PC-9 (cell line): ENCODE data around the gene SNRPB2. TPM values are rescaled to one million over a fixed set of nuclear protein-coding genes. Genes with fewer than 3 reads are reported as not detected.

Source experiments
- BruUV-seq: library from RNA; stranded (reverse); fragments of 400-500 nt; replicated peaks from 2 replicates; lab custom pipeline; 2021; lab: Mats Ljungman, UMichigan
- CTCF ChIA-PET: fragments of 300-600 bp; sonication (Branson Sonifier 250); formaldehyde crosslinking; loops from one replicate; lab custom pipeline; 2022; ENCODE audit warnings: antibody characterized with exemption; lab: Charles Lee
- POLR2A ChIA-PET: fragments of 300-600 bp; sonication (Branson Sonifier 250); formaldehyde crosslinking; loops from one replicate; lab custom pipeline; 2022; ENCODE audit warnings: antibody characterized with exemption; ENCODE audit not compliant: unreplicated experiment; lab: Charles Lee
- DNase-seq, 2 experiments: peaks; one replicate each; pipeline versions ENCODE4 v3.0.0 to v3.0.0-alpha.2; 2015 to 2022; ENCODE audit warnings: mixed read lengths in 1 of 2
- H2AFZ ChIP-seq: fragments of 200-600 bp; sonication (generic); 2 replicates; pipeline ENCODE4 v1.8.1; 2017; ENCODE audit warnings: antibody characterized with exemption
- H3F3A ChIP-seq: fragments of 200-600 bp; sonication (generic); 2 replicates; pipeline ENCODE4 v1.8.1; 2017; ENCODE audit warnings: antibody characterized with exemption, mild to moderate bottlenecking, low read depth; ENCODE audit not compliant: insufficient read depth
- H3K27ac ChIP-seq: fragments of 200-600 bp; sonication (generic); 2 replicates; pipeline ENCODE4 v1.6.1; 2016; ENCODE audit warnings: mixed run types
- H3K27me3 ChIP-seq: fragments of 200-600 bp; sonication (generic); 2 replicates; pipeline ENCODE4 v1.6.1; 2016; ENCODE audit warnings: low read depth, mixed run types; ENCODE audit not compliant: insufficient read depth
- H3K36me3 ChIP-seq: fragments of 200-600 bp; sonication (generic); 2 replicates; pipeline ENCODE4 v1.6.1; 2016; ENCODE audit warnings: low read depth, mixed run types
- H3K4me1 ChIP-seq: fragments of 200-600 bp; sonication (generic); replicated peaks from 2 replicates; pipeline ENCODE4 v1.6.1; 2016; ENCODE audit warnings: mixed run types; ENCODE audit not compliant: insufficient read depth
- H3K4me2 ChIP-seq: fragments of 200-600 bp; sonication (generic); 2 replicates; pipeline ENCODE4 v1.6.1; 2017; ENCODE audit warnings: mixed run types
- H3K4me3 ChIP-seq: fragments of 200-600 bp; sonication (generic); 2 replicates; pipeline ENCODE4 v1.6.1; 2016; ENCODE audit warnings: mixed run types
- H3K79me2 ChIP-seq: fragments of 200-600 bp; sonication (generic); 2 replicates; pipeline ENCODE4 v1.6.1; 2017; ENCODE audit warnings: low read depth, mixed run types
- H3K9me2 ChIP-seq: fragments of 200-600 bp; sonication (generic); 2 replicates; pipeline ENCODE4 v1.8.1; 2017; ENCODE audit warnings: mild to moderate bottlenecking; ENCODE audit not compliant: insufficient read depth
- H3K9me3 ChIP-seq: fragments of 200-600 bp; sonication (generic); 2 replicates; pipeline ENCODE4 v1.8.1; 2016; ENCODE audit warnings: low read depth; ENCODE audit not compliant: insufficient read depth
- H4K20me1 ChIP-seq: fragments of 200-600 bp; sonication (generic); 2 replicates; pipeline ENCODE4 v1.8.1; 2017; ENCODE audit not compliant: insufficient read depth
- CTCF ChIP-seq: fragments of 200-600 bp; sonication (generic); conservative IDR thresholded peaks from 2 replicates; pipeline ENCODE4 v1.6.1; 2017; ENCODE audit warnings: mixed run types, antibody characterized with exemption, mild to moderate bottlenecking, moderate library complexity
- EZH2 ChIP-seq: fragments of 200-600 bp; sonication (generic); IDR thresholded peaks from 2 replicates; pipeline ENCODE4 v1.8.0; 2017; ENCODE audit warnings: antibody characterized with exemption, low read depth
- intact Hi-C: fragments of 100-400 bp; cut with micrococcal nuclease; formaldehyde crosslinking; loops from one replicate; pipeline ENCODE4 v1.10.0; 2022; ENCODE audit not compliant: unreplicated experiment
- total RNA-seq: library from RNA; stranded (reverse); gene quantifications from 2 replicates; pipeline ENCODE4 v1.2.3, GENCODE V29; 2021

SNRPB2 gene
- total RNA-seq, 1 experiment from 2014 or later, result 57.9 TPM

- intact Hi-C loops, result no loop called here
- H4K20me1 ChIP-seq, result no peaks in the 10 kb centered on the region
- no peak for DNase-seq
- no peaks in the 10 kb centered on the region for H3F3A ChIP-seq
- no peak overlapping the region for H3K4me2 ChIP-seq
- H3K27me3 ChIP-seq, result no peaks in the 10 kb centered on the region
- no peaks in the 10 kb centered on the region for H3K4me1 ChIP-seq
- TF ChIP-seq CTCF (no peak), EZH2 (no peak)
- H3K9me2 ChIP-seq, result no peaks in the 10 kb centered on the region
- H3K9me3 ChIP-seq, result no peaks in the 10 kb centered on the region
- no peak overlapping the region for H2AFZ ChIP-seq
- no peaks in the 10 kb centered on the region for H3K79me2 ChIP-seq
- H3K4me3 ChIP-seq, result no peak overlapping the region
- no peak overlapping the region for H3K27ac ChIP-seq
- BruUV-seq, result no TSS peak
- CTCF ChIA-PET, result interaction anchor here (0.7 kb wide), 1 partner anchor 111 kb away, joined by 3 read pairs; no protein-coding TSS in a partner anchor
- POLR2A ChIA-PET, result interaction anchor here (0.6 kb wide), 1 partner anchor 1879 kb away, joined by 13 read pairs; no protein-coding TSS in a partner anchor
- no peaks in the 10 kb centered on the region for H3K36me3 ChIP-seq
Measured at GRCh38 chr20:16699293-16699692, 30.5 kb upstream of the SNRPB2 start.

GRCh38 chr20:16701296-16701695 lies 28.5 kb upstream of the SNRPB2 start:
- Histone ChIP-seq H3K4me3 (no peak overlapping the region), H2AFZ (no peak overlapping the region), H3K79me2 (no peaks in the 10 kb centered on the region), H3K27me3 (no peaks in the 10 kb centered on the region), H3F3A (no peaks in the 10 kb centered on the region), H3K36me3 (no peaks in the 10 kb centered on the region), H4K20me1 (no peaks in the 10 kb centered on the region), H3K4me2 (no peak overlapping the region), H3K9me3 (no peaks in the 10 kb centered on the region), H3K9me2 (no peaks in the 10 kb centered on the region), H3K4me1 (no peaks in the 10 kb centered on the region), H3K27ac (no peak overlapping the region)
- DNase-seq, result no peak
- POLR2A ChIA-PET, result no interaction called here
- no TSS peak for BruUV-seq
- CTCF ChIA-PET, result no interaction called here
- intact Hi-C loops, result loop anchor here (2.0 kb wide), 1 partner anchor 60 kb away; no protein-coding TSS in a partner anchor
- TF ChIP-seq EZH2, result no peak
- TF ChIP-seq CTCF, result peak; percentile 43; the same call in 1 of the 2 replicates

- no peaks in the 10 kb centered on the region for H3F3A ChIP-seq
Measured at GRCh38 chr20:16703570-16703969, 26.3 kb upstream of the SNRPB2 start.

More at GRCh38 chr20:16703570-16703969, 26.3 kb upstream of the SNRPB2 start:
- POLR2A ChIA-PET, result no interaction called here
- H3K9me3 ChIP-seq, result no peaks in the 10 kb centered on the region
- H3K27me3 ChIP-seq, result no peaks in the 10 kb centered on the region; the same call in 1 of the 2 replicates
- H3K4me3 ChIP-seq, result no peak overlapping the region
- no peak for DNase-seq
- H3K79me2 ChIP-seq, result no peaks in the 10 kb centered on the region
- H3K4me1 ChIP-seq, result no peaks in the 10 kb centered on the region
- TF ChIP-seq EZH2 (no peak), CTCF (no peak)
- CTCF ChIA-PET, result no interaction called here
- H3K27ac ChIP-seq, result no peak overlapping the region
- no TSS peak for BruUV-seq
- no peaks in the 10 kb centered on the region for H3K9me2 ChIP-seq
- H4K20me1 ChIP-seq, result no peaks in the 10 kb centered on the region
- H2AFZ ChIP-seq, result no peak overlapping the region; the same call in 1 of the 2 replicates
- no peak overlapping the region for H3K4me2 ChIP-seq
- intact Hi-C loops, result no loop called here
- H3K36me3 ChIP-seq, result no peaks in the 10 kb centered on the region
